Suprapubic skin (tissue), 4 donors: Measurements from ENCODE around the gene APAF1.

Experiments used
- CTCF ChIP-seq, 2 donors: fragments of 200-600 bp in 1 of 2; fragments of 450-650 bp in 1 of 2; sonication (generic) in 1 of 2; IDR thresholded peaks; one replicate each; pipeline ENCODE4 v1.5.1; 2016 to 2019; ENCODE audit warnings: antibody characterized with exemption in 2 of 2, mild to moderate bottlenecking in 1 of 2, moderate library complexity in 1 of 2
- POLR2A ChIP-seq, 2 donors: fragments of 450-650 bp; IDR thresholded peaks; one replicate each; pipeline ENCODE4 v1.6.1; 2017; ENCODE audit warnings: antibody characterized with exemption in 2 of 2, mild to moderate bottlenecking in 2 of 2, moderate library complexity in 2 of 2
- POLR2AphosphoS5 ChIP-seq, 3 donors: sonication (generic); formaldehyde crosslinking; IDR thresholded peaks; one replicate each; pipeline ENCODE4 v1.6.1; 2017; ENCODE audit warnings: antibody characterized with exemption in 3 of 3

GRCh38 chr12:98725476-98726247 lies 80.6 kb downstream of the APAF1 start:
- peak in 1 of 2 donors; percentile 18 for TF ChIP-seq CTCF (IDR thresholded peaks at IDR 0.05)
- no peak for TF ChIP-seq POLR2AphosphoS5 (IDR thresholded peaks at IDR 0.05)
- TF ChIP-seq POLR2A (IDR thresholded peaks at IDR 0.05), result no peak
